Kidney epithelial cell (primary cell): Measurements from ENCODE around the gene CCDC73. TPM values are rescaled to one million over a fixed set of nuclear protein-coding genes. Genes with fewer than 3 reads are reported as not detected.

Experiments
- DNase-seq: peaks from one replicate; pipeline ENCODE4 v3.0.0-alpha.2; 2010; ENCODE audit warnings: low read depth
- H3K27me3 ChIP-seq: 2 replicates; pipeline ENCODE4 v1.6.0; 2011; ENCODE audit warnings: low read length; ENCODE audit not compliant: control insufficient read depth, insufficient read depth
- H3K36me3 ChIP-seq: 2 replicates; pipeline ENCODE4 v1.5.1; 2011; ENCODE audit warnings: low read length; ENCODE audit not compliant: control insufficient read depth, insufficient read depth
- H3K4me3 ChIP-seq: 2 replicates; pipeline ENCODE4 v1.5.1; 2011; ENCODE audit warnings: low read depth, mild to moderate bottlenecking, control low read depth, low read length
- total RNA-seq: library from RNA; depleted of rRNA; stranded (reverse); fragments of >200 nt; gene quantifications from 2 replicates; pipeline ENCODE4 v1.2.3, GENCODE V29; 2015
- TF ChIP-seq, protein P1 (sequence below): IDR thresholded peaks from 2 replicates; pipeline ENCODE4 v1.5.1; 2011; ENCODE audit warnings: mild to moderate bottlenecking, moderate library complexity, low read length, control low read depth, inconsistent platforms; ENCODE audit not compliant: insufficient read depth, poor library complexity, severe bottlenecking

The CCDC73 gene
- total RNA-seq, 1 donor from 2014 or later = not detected

- no peaks in the 10 kb centered on the region for H3K36me3 ChIP-seq
- no peak overlapping the region for H3K4me3 ChIP-seq
- DNase-seq = no peak
- TF ChIP-seq, protein P1, sequence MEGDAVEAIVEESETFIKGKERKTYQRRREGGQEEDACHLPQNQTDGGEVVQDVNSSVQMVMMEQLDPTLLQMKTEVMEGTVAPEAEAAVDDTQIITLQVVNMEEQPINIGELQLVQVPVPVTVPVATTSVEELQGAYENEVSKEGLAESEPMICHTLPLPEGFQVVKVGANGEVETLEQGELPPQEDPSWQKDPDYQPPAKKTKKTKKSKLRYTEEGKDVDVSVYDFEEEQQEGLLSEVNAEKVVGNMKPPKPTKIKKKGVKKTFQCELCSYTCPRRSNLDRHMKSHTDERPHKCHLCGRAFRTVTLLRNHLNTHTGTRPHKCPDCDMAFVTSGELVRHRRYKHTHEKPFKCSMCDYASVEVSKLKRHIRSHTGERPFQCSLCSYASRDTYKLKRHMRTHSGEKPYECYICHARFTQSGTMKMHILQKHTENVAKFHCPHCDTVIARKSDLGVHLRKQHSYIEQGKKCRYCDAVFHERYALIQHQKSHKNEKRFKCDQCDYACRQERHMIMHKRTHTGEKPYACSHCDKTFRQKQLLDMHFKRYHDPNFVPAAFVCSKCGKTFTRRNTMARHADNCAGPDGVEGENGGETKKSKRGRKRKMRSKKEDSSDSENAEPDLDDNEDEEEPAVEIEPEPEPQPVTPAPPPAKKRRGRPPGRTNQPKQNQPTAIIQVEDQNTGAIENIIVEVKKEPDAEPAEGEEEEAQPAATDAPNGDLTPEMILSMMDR = no peak
- H3K27me3 ChIP-seq = no peaks in the 10 kb centered on the region
Observed at GRCh38 chr11:32833921-32834320, 39.5 kb upstream of the CCDC73 start.

DNA sequence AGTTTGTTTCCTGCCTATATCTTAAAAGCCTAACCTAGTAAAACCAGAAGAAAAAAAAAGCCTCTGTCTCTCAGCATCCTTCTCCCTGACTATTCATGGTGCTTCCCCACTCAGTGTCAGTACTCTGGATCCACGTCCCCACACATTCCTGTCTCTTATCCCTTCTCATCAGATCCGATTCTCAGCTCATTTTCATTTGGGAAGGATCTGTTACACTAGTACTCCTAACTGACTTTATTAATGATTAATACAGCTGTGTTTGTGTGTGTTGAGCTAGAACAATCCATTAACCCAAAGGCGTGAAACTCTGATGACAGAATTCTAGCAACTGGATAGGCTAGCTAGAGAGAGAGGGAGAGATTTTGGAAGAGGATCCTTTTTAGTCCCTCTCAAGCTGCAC, 36.8 kb upstream of the CCDC73 start:
- DNase-seq = no peak
- Histone ChIP-seq H3K27me3 (no peaks in the 10 kb centered on the region), H3K4me3 (no peak overlapping the region), H3K36me3 (no peaks in the 10 kb centered on the region)
- TF ChIP-seq, protein P1 = no peak

GRCh38 chr11:32830796-32831195, 36.3 kb upstream of the CCDC73 start:
- H3K27me3 ChIP-seq = no peaks in the 10 kb centered on the region
- H3K4me3 ChIP-seq = peak overlapping the region; percentile 47
- DNase-seq = no peak
- no peaks in the 10 kb centered on the region for H3K36me3 ChIP-seq
- TF ChIP-seq, protein P1 = no peak

DNA sequence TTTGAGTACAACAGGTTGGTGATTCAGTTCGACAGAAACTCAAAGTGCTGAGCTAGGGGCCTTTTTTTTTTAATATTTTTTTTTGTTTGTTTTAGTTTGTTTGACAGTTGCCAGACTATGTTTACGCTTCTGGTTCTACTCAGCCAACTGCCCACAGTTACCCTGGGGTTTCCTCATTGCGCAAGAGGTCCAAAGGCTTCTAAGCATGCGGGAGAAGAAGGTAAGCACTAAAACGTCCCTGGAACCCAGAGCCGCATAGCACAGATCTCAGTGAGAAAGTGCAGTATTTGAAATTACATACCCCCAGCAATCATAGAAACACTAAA, 35.9 kb upstream of the CCDC73 start:
- TF ChIP-seq, protein P1 = no peak
- peak overlapping the region; percentile 47 for H3K4me3 ChIP-seq
- no peaks in the 10 kb centered on the region for H3K27me3 ChIP-seq
- H3K36me3 ChIP-seq = no peaks in the 10 kb centered on the region
- no peak for DNase-seq

- TF ChIP-seq, protein P1 = no peak
- no peaks in the 10 kb centered on the region for H3K27me3 ChIP-seq
- peak within 1 kb of the TSS; percentile 47 for H3K4me3 ChIP-seq
- no peaks in the 10 kb centered on the region for H3K36me3 ChIP-seq
- no peak for DNase-seq
Observed at GRCh38 chr11:32829680-32830412, 35.4 kb upstream of the CCDC73 start, which contains the start of gene PRRG4. Gene PRRG4, plus strand, starts transcription at chr11:32829927. Its CDS starts 603 bp downstream, at chr11:32830530.

GRCh38 chr11:32829157-32829679, 34.8 kb upstream of the CCDC73 start:
- Histone ChIP-seq H3K4me3 (peak overlapping the region; percentile 47), H3K36me3 (no peaks in the 10 kb centered on the region), H3K27me3 (no peaks in the 10 kb centered on the region)
- TF ChIP-seq, protein P1 = no peak
- DNase-seq = no peak
